Measurements from ENCODE around the gene IRGQ.

GRCh38 chr19:43564800-43565199 is 31.1 kb downstream of the IRGQ start:
- no peak for TF ChIP-seq CTCF (conservative IDR thresholded peaks at IDR 0.05; ENCODE audit: low read depth, low read length)
- TF ChIP-seq EZH2 (IDR thresholded peaks at IDR 0.05; ENCODE audit: borderline replicate concordance, low read depth, low read length, poor library complexity, severe bottlenecking) = no peak
